ENCODE measurements around the gene TMEM88.
A peak's percentile ranks its signal among the peaks of the same experiment; 100 is the strongest.

TMEM88 gene

DNA sequence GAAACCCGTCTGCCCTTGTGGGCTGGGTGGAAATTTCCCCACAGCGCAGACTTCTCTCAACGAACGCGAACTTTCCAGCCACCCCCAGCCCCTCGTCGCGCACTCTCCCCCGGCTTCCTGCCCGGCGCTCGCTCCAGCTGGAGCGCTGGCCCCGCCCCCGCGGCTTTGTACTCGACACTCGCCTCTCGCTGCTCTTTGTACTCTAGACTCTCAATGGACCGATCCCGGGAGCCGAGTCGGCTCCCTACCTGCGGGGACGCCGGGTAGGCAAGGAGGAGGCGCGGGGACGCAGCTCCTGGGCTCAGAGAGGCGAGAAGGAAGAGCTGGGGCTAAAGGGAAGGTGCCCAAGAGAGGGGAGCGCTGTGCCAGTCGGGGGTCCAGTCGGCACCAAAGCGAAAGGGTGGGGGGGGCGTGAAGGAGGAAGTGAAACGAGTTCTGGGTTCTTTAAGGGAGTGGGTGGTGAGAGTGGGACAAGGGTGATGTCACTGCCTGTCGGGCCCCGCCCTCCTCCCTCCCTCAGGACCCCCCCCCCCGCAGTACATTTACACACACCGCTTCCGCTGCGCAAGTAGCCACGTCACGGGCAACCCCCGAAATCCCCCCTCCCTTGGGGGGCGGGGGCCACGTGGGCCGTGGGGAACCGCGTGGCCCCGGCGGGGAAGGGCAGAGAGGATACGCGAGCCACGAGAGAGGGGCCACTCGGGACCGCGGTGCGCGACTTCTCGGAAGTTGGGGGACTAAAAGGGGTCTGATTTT is 11.2 kb upstream of the TMEM88 start:
- peak; percentile 87 to 89 (median 88) for DNase-seq (ENCODE audit: low read depth in 3 of 3, low spot score in 1 of 3)

DNA sequence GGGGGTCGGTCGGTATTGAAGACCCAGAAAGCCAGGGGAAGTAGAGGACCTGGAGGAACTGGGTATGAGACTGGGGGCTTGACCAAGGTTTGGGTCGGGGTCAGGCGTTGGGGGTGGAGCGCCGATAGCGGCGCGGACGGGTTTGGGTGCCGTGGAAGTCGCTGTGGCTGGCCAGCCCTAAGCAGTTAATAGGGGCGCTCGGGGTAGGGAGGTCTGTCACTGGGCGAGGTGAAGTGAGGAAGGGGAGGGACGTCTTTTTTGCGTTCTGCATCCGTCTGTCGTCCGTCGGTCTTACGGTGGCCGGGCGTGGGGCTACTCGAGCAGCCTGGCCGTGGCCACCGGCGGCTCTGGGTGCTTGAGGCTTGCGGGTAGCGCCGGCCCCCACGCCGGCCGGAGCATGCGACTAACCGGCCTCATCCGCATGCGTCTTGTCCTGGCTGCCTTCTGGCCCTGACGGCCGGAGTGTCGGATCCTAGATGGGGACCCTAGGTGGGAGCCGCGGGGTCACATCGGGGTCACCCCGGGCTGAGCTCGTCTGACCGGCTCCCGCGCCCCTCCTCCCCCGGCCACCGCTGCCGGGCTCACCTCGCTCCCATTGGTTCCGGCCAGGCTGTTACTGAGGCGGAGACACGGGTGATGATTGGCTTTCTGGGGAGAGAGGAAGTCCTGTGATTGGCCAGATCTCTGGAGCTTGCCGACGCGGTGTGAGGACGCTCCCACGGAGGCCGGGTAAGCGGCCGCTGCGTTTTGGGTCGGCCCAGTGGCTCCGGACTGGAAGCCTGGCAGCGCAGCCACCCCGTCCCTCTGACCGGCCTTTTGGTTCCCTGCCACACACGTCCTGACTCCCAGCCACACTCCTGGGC is 10.3 kb upstream of the TMEM88 start:
- DNase-seq (ENCODE audit: low read depth in 3 of 3, low spot score in 1 of 3) = peak in 2 of 3 donors; percentile 60 to 61

DNA sequence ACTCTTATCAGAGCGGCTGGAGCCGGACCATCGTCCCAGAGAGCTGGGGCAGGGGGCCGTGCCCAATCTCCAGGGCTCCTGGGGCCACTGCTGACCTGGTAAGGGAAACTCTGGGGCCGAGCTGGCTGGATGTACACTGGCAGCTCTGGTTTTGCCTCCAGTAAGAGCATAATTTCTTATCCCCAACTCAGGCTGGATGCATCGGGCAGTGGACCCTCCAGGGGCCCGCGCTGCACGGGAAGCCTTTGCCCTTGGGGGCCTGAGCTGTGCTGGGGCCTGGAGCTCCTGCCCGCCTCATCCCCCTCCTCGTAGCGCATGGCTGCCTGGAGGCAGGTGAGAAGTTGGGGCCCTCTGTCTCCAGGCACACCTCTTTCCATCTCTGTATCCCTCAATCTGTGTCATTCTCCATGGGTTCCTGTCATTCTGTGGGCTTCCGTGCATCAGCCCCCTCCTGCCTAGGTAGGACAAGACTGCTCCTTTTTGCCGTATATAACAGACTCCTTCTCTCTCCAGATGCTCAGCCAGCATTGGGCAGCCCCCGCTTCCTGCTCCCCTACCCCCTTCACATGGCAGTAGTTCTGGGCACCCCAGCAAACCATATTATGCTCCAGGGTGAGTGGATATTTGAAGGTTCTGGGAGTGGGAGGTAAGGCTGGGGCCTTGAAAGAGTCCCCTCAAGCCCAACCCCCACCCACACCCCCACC is 9.4 kb upstream of the TMEM88 start:
- DNase-seq (ENCODE audit: low read depth in 3 of 3, low spot score in 1 of 3) = no peak

DNA sequence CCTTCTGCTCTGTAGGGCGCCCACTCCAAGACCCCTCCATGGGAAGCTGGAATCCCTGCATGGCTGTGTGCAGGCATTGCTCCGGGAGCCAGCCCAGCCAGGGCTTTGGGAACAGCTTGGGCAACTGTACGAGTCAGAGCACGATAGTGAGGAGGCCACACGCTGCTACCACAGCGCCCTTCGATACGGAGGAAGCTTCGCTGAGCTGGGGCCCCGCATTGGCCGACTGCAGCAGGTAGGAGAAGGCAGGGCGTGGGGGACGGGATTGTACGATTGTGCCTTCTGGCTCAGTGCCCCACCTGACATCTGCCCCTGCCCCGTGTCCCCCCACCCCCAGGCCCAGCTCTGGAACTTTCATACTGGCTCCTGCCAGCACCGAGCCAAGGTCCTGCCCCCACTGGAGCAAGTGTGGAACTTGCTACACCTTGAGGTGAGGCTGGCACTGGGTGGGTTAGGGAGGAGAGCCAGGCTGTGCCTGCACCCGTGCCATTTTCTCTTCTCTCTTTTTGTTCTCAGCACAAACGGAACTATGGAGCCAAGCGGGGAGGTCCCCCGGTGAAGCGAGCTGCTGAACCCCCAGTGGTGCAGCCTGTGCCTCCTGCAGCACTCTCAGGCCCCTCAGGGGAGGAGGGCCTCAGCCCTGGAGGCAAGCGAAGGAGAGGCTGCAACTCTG is 8.7 kb upstream of the TMEM88 start:
- no peak for DNase-seq (ENCODE audit: low read depth in 3 of 3, low spot score in 1 of 3)

DNA sequence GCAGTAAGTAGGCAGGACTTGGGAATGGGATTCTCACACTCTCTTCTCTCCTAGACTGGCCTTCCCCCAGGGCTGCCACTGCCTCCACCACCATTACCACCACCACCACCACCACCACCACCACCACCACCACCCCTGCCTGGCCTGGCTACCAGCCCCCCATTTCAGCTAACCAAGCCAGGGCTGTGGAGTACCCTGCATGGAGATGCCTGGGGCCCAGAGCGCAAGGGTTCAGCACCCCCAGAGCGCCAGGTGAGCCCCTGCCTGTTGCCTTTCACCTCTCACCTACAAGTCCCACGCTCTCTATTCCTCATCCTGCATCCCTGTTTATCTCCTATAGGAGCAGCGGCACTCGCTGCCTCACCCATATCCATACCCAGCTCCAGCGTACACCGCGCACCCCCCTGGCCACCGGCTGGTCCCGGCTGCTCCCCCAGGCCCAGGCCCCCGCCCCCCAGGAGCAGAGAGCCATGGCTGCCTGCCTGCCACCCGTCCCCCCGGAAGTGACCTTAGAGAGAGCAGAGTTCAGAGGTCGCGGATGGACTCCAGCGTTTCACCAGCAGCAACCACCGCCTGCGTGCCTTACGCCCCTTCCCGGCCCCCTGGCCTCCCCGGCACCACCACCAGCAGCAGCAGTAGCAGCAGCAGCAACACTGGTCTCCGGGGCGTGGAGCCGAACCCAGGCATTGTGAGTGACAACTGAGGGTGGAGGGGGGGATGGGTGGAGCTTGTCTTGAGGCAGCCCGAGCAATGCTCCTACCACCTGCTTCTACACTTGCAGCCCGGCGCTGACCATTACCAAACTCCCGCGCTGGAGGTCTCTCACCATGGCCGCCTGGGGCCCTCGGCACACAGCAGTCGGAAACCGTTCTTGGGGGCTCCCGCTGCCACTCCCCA is 7.9 kb upstream of the TMEM88 start:
- DNase-seq (ENCODE audit: low read depth in 3 of 3, low spot score in 1 of 3) = no peak

DNA sequence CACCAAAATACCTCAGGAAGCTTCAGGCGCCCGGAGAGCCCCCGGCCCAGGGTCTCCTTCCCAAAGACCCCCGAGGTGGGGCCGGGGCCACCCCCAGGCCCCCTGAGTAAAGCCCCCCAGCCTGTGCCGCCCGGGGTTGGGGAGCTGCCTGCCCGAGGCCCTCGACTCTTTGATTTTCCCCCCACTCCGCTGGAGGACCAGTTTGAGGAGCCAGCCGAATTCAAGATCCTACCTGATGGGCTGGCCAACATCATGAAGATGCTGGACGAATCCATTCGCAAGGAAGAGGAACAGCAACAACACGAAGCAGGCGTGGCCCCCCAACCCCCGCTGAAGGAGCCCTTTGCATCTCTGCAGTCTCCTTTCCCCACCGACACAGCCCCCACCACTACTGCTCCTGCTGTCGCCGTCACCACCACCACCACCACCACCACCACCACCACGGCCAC is 6.7 kb upstream of the TMEM88 start:
- DNase-seq (ENCODE audit: low read depth in 3 of 3, low spot score in 1 of 3) = no peak

DNA sequence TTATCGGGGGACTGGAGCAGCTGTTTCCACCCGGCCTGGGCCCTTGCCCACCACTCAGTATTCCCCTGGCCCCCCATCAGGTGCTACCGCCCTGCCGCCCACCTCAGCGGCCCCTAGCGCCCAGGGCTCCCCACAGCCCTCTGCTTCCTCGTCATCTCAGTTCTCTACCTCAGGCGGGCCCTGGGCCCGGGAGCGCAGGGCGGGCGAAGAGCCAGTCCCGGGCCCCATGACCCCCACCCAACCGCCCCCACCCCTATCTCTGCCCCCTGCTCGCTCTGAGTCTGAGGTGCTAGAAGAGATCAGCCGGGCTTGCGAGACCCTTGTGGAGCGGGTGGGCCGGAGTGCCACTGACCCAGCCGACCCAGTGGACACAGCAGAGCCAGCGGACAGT is 6.1 kb upstream of the TMEM88 start:
- DNase-seq (ENCODE audit: low read depth in 3 of 3, low spot score in 1 of 3) = no peak

GRCh38 chr17:7849130-7849750 is 5.6 kb upstream of the TMEM88 start:
- no peak for DNase-seq (ENCODE audit: low read depth in 3 of 3, low spot score in 1 of 3)

DNA sequence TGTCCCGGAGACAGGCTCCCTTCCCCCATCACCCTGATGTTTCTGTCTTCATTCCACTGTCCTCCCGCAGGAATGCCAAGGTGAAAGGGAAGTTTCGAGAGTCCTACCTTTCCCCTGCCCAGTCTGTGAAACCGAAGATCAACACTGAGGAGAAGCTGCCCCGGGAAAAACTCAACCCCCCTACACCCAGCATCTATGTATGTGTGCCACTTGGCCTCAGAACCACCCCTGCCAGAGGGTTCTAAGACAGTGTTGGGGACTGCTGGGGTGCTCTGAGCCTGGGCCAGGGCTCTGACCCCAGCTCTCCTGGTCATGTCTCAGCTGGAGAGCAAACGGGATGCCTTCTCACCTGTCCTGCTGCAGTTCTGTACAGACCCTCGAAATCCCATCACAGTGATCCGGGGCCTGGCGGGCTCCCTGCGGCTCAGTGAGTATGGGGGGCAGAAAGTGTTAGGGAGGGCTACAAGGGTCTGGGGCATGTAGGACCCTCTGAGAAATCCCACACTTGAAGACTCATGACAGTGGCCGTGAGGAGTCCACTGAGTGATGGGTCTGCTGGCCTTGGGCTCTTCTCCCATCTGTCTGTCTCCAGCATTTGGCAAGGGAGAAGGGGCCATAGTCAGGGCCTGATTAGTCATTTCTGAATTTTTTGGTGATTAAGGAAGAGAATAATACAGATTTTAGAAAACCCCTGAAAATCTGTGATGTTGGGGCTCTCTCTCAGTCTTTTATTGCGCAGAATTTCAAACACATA is 4.9 kb upstream of the TMEM88 start:
- no peak for DNase-seq (ENCODE audit: low read depth in 3 of 3, low spot score in 1 of 3)

- no peak for DNase-seq (ENCODE audit: low read depth in 3 of 3, low spot score in 1 of 3)
Measured at GRCh38 chr17:7850701-7851437, 4.0 kb upstream of the TMEM88 start.

DNA sequence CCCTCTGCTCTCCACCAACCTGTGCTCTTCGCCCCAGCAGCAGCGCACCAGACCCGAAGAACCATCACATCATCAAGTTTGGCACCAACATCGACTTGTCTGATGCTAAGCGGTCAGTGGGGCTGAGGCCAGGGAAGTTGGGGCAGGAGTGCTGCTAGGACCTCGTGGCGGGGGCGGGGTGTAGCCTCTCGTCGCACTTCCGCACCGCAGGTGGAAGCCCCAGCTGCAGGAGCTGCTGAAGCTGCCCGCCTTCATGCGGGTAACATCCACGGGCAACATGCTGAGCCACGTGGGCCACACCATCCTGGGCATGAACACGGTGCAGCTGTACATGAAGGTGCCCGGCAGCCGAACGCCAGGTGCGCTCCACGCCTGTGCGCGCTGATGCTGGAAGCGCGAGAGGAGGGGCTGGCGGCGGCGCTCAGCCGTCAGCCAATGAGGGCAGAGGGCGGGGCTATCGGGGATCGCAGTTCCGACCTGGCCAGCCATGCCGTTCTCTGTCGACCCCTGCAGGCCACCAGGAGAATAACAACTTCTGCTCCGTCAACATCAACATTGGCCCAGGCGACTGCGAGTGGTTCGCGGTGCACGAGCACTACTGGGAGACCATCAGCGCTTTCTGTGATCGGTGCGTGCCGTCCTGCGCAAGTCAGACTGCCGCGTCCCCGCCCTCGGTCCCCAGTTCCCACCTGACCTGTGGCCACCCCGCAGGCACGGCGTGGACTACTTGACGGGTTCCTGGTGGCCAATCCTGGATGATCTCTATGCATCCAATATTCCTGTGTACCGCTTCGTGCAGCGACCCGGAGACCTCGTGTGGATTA is 3.2 kb upstream of the TMEM88 start:
- DNase-seq (ENCODE audit: low read depth in 3 of 3, low spot score in 1 of 3) = peak; percentile 88 to 89 (median 89)

GRCh38 chr17:7852262-7852670 is 2.6 kb upstream of the TMEM88 start:
- no peak for DNase-seq (ENCODE audit: low read depth in 3 of 3, low spot score in 1 of 3)

GRCh38 chr17:7852919-7853690 is 1.8 kb upstream of the TMEM88 start:
- no peak for DNase-seq (ENCODE audit: low read depth in 3 of 3, low spot score in 1 of 3)

DNA sequence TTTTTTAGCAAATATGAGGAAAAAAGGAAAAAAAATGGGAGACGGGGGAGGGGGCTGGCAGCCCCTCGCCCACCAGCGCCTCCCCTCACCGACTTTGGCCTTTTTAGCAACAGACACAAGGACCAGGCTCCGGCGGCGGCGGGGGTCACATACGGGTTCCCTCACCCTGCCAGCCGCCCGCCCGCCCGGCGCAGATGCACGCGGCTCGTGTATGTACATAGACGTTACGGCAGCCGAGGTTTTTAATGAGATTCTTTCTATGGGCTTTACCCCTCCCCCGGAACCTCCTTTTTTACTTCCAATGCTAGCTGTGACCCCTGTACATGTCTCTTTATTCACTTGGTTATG is 1.2 kb upstream of the TMEM88 start:
- no peak for DNase-seq (ENCODE audit: low read depth in 3 of 3, low spot score in 1 of 3)

GRCh38 chr17:7854078-7854777 is 638 bp upstream of the TMEM88 start:
- no peak for DNase-seq (ENCODE audit: low read depth in 3 of 3, low spot score in 1 of 3)

DNA sequence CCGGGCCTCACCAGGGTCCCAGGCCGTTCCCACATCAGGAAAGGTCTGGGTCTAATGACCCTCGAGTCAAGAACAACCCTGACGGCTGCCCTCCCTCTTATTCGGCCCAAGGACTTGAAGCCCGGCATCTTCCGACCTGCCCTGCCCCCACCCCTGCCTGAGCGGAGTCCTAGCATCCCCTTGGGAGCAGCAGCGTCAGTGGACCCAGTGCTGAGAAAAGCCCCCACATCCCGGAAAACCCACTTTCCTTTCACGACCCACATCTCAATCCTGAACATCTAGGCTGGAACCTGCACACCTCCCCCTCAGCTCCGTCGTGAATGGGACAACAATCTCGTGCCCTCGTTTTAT is 769 bp downstream of the TMEM88 start:
- no peak for DNase-seq (ENCODE audit: low read depth in 3 of 3, low spot score in 1 of 3)

Measured in stimulated activated CD4-positive, alpha-beta T cell treated with anti-CD3 and anti-CD28 coated beads, TNF-alpha, amount 100 ng/mL, for 1 hour (primary cell).